NCI-H2227 (cell line): ENCODE data around the gene AFAP1.

ENCODE experiments used
- DNase-seq: peaks from one replicate; lab custom pipeline; 2025; ENCODE audit not compliant: unreplicated experiment; lab: John Stamatoyannopoulos, UW

AFAP1 gene

GRCh38 chr4:7843831-7844593, 95.6 kb downstream of the AFAP1 start:
- peak; percentile 58 for DNase-seq

GRCh38 chr4:7842384-7843279, 97.0 kb downstream of the AFAP1 start:
- no peak for DNase-seq

GRCh38 chr4:7841894-7842293, 97.8 kb downstream of the AFAP1 start:
- DNase-seq: no peak

- DNase-seq: no peak
Observed at GRCh38 chr4:7841071-7841470, 98.6 kb downstream of the AFAP1 start.

- no peak for DNase-seq
Observed at GRCh38 chr4:7839856-7840255, 99.8 kb downstream of the AFAP1 start.

GRCh38 chr4:7838136-7838782, 101.4 kb downstream of the AFAP1 start:
- no peak for DNase-seq

GRCh38 chr4:7837597-7838135, 102.0 kb downstream of the AFAP1 start:
- no peak for DNase-seq

- DNase-seq: no peak
Observed at GRCh38 chr4:7831858-7832730, 107.6 kb downstream of the AFAP1 start.

- no peak for DNase-seq
Observed at GRCh38 chr4:7831330-7831729, 108.3 kb downstream of the AFAP1 start.

- no peak for DNase-seq
Observed at GRCh38 chr4:7830747-7831146, 108.9 kb downstream of the AFAP1 start.

GRCh38 chr4:7829652-7830580, 109.7 kb downstream of the AFAP1 start:
- no peak for DNase-seq

GRCh38 chr4:7828793-7829301, 110.8 kb downstream of the AFAP1 start:
- DNase-seq: no peak

GRCh38 chr4:7828011-7828720, 111.5 kb downstream of the AFAP1 start:
- DNase-seq: no peak

GRCh38 chr4:7827566-7827965, 112.1 kb downstream of the AFAP1 start:
- DNase-seq: no peak

GRCh38 chr4:7826909-7827306, 112.8 kb downstream of the AFAP1 start:
- DNase-seq: no peak

- DNase-seq: no peak
Observed at GRCh38 chr4:7826176-7826908, 113.3 kb downstream of the AFAP1 start.

- DNase-seq: no peak
Observed at GRCh38 chr4:7824218-7824617, 115.4 kb downstream of the AFAP1 start.

- no peak for DNase-seq
Observed at GRCh38 chr4:7823416-7823824, 116.2 kb downstream of the AFAP1 start.
